Measurements from ENCODE around the gene PLA2G4E.

DNA sequence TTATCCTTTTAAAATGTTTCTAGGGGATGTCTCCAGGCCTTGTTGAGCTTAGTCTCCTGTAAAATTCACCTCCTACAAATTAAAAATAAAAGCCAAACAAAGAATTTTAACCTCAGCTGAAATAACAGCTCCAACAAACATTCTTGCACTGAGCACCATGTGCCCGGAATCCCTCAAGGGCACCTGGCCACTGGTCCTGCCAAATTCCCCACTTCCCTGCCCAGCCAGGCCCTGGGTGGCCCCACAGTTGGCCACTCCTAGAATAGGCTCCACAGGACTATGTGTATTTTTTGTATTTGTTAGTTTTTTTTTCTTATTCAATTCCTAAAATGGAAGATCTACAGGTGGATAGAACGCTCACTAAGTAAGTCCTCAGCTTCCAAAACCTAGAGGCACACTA is 33.1 kb upstream of the PLA2G4E start:
- TF ChIP-seq, protein P1, sequence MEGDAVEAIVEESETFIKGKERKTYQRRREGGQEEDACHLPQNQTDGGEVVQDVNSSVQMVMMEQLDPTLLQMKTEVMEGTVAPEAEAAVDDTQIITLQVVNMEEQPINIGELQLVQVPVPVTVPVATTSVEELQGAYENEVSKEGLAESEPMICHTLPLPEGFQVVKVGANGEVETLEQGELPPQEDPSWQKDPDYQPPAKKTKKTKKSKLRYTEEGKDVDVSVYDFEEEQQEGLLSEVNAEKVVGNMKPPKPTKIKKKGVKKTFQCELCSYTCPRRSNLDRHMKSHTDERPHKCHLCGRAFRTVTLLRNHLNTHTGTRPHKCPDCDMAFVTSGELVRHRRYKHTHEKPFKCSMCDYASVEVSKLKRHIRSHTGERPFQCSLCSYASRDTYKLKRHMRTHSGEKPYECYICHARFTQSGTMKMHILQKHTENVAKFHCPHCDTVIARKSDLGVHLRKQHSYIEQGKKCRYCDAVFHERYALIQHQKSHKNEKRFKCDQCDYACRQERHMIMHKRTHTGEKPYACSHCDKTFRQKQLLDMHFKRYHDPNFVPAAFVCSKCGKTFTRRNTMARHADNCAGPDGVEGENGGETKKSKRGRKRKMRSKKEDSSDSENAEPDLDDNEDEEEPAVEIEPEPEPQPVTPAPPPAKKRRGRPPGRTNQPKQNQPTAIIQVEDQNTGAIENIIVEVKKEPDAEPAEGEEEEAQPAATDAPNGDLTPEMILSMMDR (IDR thresholded peaks at IDR 0.05) = no peak
- TF ChIP-seq EP300 (IDR thresholded peaks at IDR 0.05) (no peak), POLR2A (IDR thresholded peaks at IDR 0.05) (no peak)
